ENCODE results near the gene TSTD2. TPM values are rescaled to one million over a fixed set of nuclear protein-coding genes. Genes with fewer than 3 reads are reported as not detected.

The TSTD2 gene
- total RNA-seq, 2 donors from 2014 or later: 18.8 to 25.4 TPM

GRCh38 chr9:97559111-97559514 is 74.1 kb downstream of the TSTD2 start:
- DNase-seq (ENCODE audit: low spot score) (no peak), ATAC-seq (no peak)
- peaks cover 0 to 3% of the 10 kb centered on the region in 2 donors for H3K4me1 Mint-ChIP-seq (ENCODE audit: low read depth in 2 of 2)
- no peaks in the 10 kb centered on the region for H3K36me3 Mint-ChIP-seq
- no peaks in the 10 kb centered on the region for H3K9me3 Mint-ChIP-seq
- no peak overlapping the region for H3K4me3 Mint-ChIP-seq
- H3K27ac Mint-ChIP-seq: no peak overlapping the region
- H3K27me3 Mint-ChIP-seq: peaks cover 18 to 38% of the 10 kb centered on the region in 2 donors

- ATAC-seq (no peak), DNase-seq (ENCODE audit: low spot score) (no peak)
- peaks cover 0 to 3% of the 10 kb centered on the region in 2 donors for H3K4me1 Mint-ChIP-seq (ENCODE audit: low read depth in 2 of 2)
- H3K27ac Mint-ChIP-seq: no peak overlapping the region
- H3K4me3 Mint-ChIP-seq: no peak overlapping the region
- peaks cover 18 to 38% of the 10 kb centered on the region in 2 donors for H3K27me3 Mint-ChIP-seq
- no peaks in the 10 kb centered on the region for H3K9me3 Mint-ChIP-seq
- no peaks in the 10 kb centered on the region for H3K36me3 Mint-ChIP-seq
These were observed 74.5 kb downstream of the TSTD2 start for GRCh38 chr9:97558701-97559101.

GRCh38 chr9:97557606-97558095 is 75.5 kb downstream of the TSTD2 start:
- H3K27me3 Mint-ChIP-seq: peaks cover 25 to 38% of the 10 kb centered on the region in 2 donors
- H3K36me3 Mint-ChIP-seq: no peaks in the 10 kb centered on the region
- no peaks in the 10 kb centered on the region for H3K9me3 Mint-ChIP-seq
- no peak overlapping the region for H3K27ac Mint-ChIP-seq
- DNase-seq (ENCODE audit: low spot score) (no peak), ATAC-seq (no peak)
- peaks cover 0 to 3% of the 10 kb centered on the region in 2 donors for H3K4me1 Mint-ChIP-seq (ENCODE audit: low read depth in 2 of 2)
- H3K4me3 Mint-ChIP-seq: no peak overlapping the region

- Mint-ChIP-seq H3K4me3 (no peak overlapping the region), H3K27me3 (peaks cover 32 to 42% of the 10 kb centered on the region in 2 donors)
These were observed 76.2 kb downstream of the TSTD2 start for GRCh38 chr9:97556721-97557605.

GRCh38 chr9:97556036-97556720 is 77.0 kb downstream of the TSTD2 start:
- Mint-ChIP-seq H3K4me3 (no peak overlapping the region), H3K27me3 (peaks cover 34 to 38% of the 10 kb centered on the region in 2 donors), H3K27ac (no peak overlapping the region), H3K4me1 (ENCODE audit: low read depth in 2 of 2) (peaks cover 0 to 3% of the 10 kb centered on the region in 2 donors), H3K9me3 (no peaks in the 10 kb centered on the region), H3K36me3 (no peaks in the 10 kb centered on the region)
- no peak for DNase-seq (ENCODE audit: low spot score)
- peak; percentile 14 to 34 for ATAC-seq

More at GRCh38 chr9:97556721-97557605, 76.2 kb downstream of the TSTD2 start:
- Mint-ChIP-seq H3K27ac (no peak overlapping the region), H3K9me3 (no peaks in the 10 kb centered on the region), H3K4me1 (ENCODE audit: low read depth in 2 of 2) (peaks cover 0 to 3% of the 10 kb centered on the region in 2 donors), H3K36me3 (no peaks in the 10 kb centered on the region)
- DNase-seq (ENCODE audit: low spot score): no peak
- ATAC-seq: peak in 1 of 2 donors; percentile 22

- Mint-ChIP-seq H3K36me3 (no peaks in the 10 kb centered on the region), H3K4me3 (no peak overlapping the region), H3K4me1 (ENCODE audit: low read depth in 2 of 2) (peaks cover 0 to 3% of the 10 kb centered on the region in 2 donors), H3K9me3 (no peaks in the 10 kb centered on the region), H3K27me3 (peaks cover 34 to 36% of the 10 kb centered on the region in 2 donors), H3K27ac (no peak overlapping the region)
- DNase-seq (ENCODE audit: low spot score) (no peak), ATAC-seq (no peak)
These were observed 78.0 kb downstream of the TSTD2 start for GRCh38 chr9:97555164-97555563.

GRCh38 chr9:97554566-97555075 is 78.5 kb downstream of the TSTD2 start:
- Mint-ChIP-seq H3K9me3 (no peaks in the 10 kb centered on the region), H3K27ac (no peak overlapping the region), H3K4me1 (ENCODE audit: low read depth in 2 of 2) (peaks cover 0 to 3% of the 10 kb centered on the region in 2 donors), H3K4me3 (no peak overlapping the region), H3K36me3 (no peaks in the 10 kb centered on the region), H3K27me3 (peaks cover 33 to 34% of the 10 kb centered on the region in 2 donors)
- no peak for DNase-seq (ENCODE audit: low spot score)
- no peak for ATAC-seq

GRCh38 chr9:97553841-97554240 is 79.3 kb downstream of the TSTD2 start:
- H3K36me3 Mint-ChIP-seq: no peaks in the 10 kb centered on the region
- no peak overlapping the region for H3K4me3 Mint-ChIP-seq
- peaks cover 0 to 3% of the 10 kb centered on the region in 2 donors for H3K4me1 Mint-ChIP-seq (ENCODE audit: low read depth in 2 of 2)
- no peak for ATAC-seq
- peaks cover 29 to 36% of the 10 kb centered on the region in 2 donors for H3K27me3 Mint-ChIP-seq
- no peaks in the 10 kb centered on the region for H3K9me3 Mint-ChIP-seq
- no peak overlapping the region for H3K27ac Mint-ChIP-seq
- no peak for DNase-seq (ENCODE audit: low spot score)

- Mint-ChIP-seq H3K27ac (no peak overlapping the region), H3K36me3 (no peaks in the 10 kb centered on the region), H3K27me3 (peaks cover 27 to 36% of the 10 kb centered on the region in 2 donors), H3K9me3 (no peaks in the 10 kb centered on the region), H3K4me1 (ENCODE audit: low read depth in 2 of 2) (peaks cover 0 to 3% of the 10 kb centered on the region in 2 donors), H3K4me3 (no peak overlapping the region)
- no peak for DNase-seq (ENCODE audit: low spot score)
- ATAC-seq: no peak
These were observed 80.0 kb downstream of the TSTD2 start for GRCh38 chr9:97553141-97553540.

GRCh38 chr9:97551308-97551707 is 81.9 kb downstream of the TSTD2 start:
- no peaks in the 10 kb centered on the region for H3K9me3 Mint-ChIP-seq
- no peak for ATAC-seq
- no peaks in the 10 kb centered on the region for H3K4me1 Mint-ChIP-seq (ENCODE audit: low read depth in 2 of 2)
- no peak overlapping the region for H3K27ac Mint-ChIP-seq
- H3K4me3 Mint-ChIP-seq: no peak overlapping the region
- DNase-seq (ENCODE audit: low spot score): no peak
- peaks cover 22 to 31% of the 10 kb centered on the region in 2 donors for H3K27me3 Mint-ChIP-seq
- no peaks in the 10 kb centered on the region for H3K36me3 Mint-ChIP-seq

- Mint-ChIP-seq H3K36me3 (no peaks in the 10 kb centered on the region), H3K27me3 (peaks cover 15 to 25% of the 10 kb centered on the region in 2 donors), H3K9me3 (no peaks in the 10 kb centered on the region), H3K27ac (no peak overlapping the region), H3K4me1 (ENCODE audit: low read depth in 2 of 2) (no peaks in the 10 kb centered on the region), H3K4me3 (no peak overlapping the region)
- DNase-seq (ENCODE audit: low spot score): no peak
- no peak for ATAC-seq
These were observed 82.8 kb downstream of the TSTD2 start for GRCh38 chr9:97550386-97550785.
